Measurements from ENCODE around the gene TEDDM1. TPM values are rescaled to one million over a fixed set of nuclear protein-coding genes. Genes with fewer than 3 reads are reported as not detected.

Gene TEDDM1
- total and polyA plus RNA-seq, 2 experiments from 2014 or later = not detected

DNA sequence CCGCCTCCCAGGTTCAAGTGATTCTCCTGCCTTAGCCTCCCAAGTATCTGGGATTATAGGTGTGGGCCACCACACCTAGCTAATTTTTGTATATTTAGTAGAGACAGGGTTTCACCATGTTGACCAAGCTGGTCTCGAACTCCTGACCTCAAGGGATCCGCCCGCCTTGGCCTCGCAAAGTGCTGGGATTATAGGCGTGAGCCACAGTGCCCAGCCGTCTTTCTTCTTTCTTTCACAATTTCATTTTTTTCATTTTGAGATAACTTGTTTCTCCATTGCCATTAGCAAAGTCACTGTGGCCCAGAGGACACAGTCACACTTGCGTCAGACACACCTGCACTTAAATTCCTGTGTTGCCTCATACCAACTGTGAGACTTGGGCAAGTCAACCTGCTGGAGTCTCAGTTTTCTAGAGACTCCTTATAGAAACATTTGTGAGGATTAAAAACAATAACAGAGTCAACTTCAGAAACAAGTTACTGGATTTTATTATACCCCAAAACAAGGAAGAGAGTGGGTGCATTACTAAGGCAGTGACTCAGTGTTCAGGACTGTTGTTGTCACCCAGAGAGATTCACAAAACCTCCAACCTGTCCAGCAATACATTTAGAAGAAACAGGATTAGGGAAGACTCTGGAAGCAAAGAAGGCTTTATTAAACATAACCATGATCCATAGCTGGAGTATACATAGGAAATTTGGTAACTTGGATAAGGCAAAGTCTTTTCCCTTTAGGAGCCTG, 2.6 kb downstream of the TEDDM1 start:
- Histone ChIP-seq H3K27me3 (ENCODE audit: insufficient read depth) (no peaks in the 10 kb centered on the region), H3K4me2 (no peak overlapping the region), H3K79me2 (replicated peaks; ENCODE audit: insufficient read depth) (peaks cover 6% of the 10 kb centered on the region; the same call in 1 of the 2 replicates), H3K4me1 (ENCODE audit: insufficient read depth) (peaks cover 9% of the 10 kb centered on the region), H2AFZ (no peak overlapping the region; the same call in 1 of the 2 replicates), H3K36me3 (ENCODE audit: insufficient read depth) (no peaks in the 10 kb centered on the region), H4K20me1 (replicated peaks; ENCODE audit: insufficient read depth) (no peaks in the 10 kb centered on the region), H3F3A (replicated peaks; ENCODE audit: low read depth) (no peaks in the 10 kb centered on the region), H3K9me2 (ENCODE audit: insufficient read depth) (peaks cover 7% of the 10 kb centered on the region; the same call in 1 of the 2 replicates), H3K4me3 (no peak overlapping the region), H3K27ac (ENCODE audit: low read depth) (no peak overlapping the region)
- H3K9me3 Mint-ChIP-seq = no peaks in the 10 kb centered on the region
- no peak for DNase-seq (ENCODE audit: low spot score)
- H3K27ac Mint-ChIP-seq = peak overlapping the region; percentile 22; the same call in 1 of the 2 replicates
- H3K36me3 Mint-ChIP-seq (ENCODE audit: low read depth) = no peaks in the 10 kb centered on the region
- H3K4me1 Mint-ChIP-seq = peaks cover 32% of the 10 kb centered on the region
- H3K27me3 Mint-ChIP-seq (ENCODE audit: insufficient read depth, low read depth, poor library complexity) = peaks cover 4% of the 10 kb centered on the region
- H3K4me3 Mint-ChIP-seq = no peak overlapping the region
- no peak for TF ChIP-seq ZNF114 (CRISPR knock-in tag; IDR thresholded peaks at IDR 0.05)
- ATAC-seq = no peak

DNA sequence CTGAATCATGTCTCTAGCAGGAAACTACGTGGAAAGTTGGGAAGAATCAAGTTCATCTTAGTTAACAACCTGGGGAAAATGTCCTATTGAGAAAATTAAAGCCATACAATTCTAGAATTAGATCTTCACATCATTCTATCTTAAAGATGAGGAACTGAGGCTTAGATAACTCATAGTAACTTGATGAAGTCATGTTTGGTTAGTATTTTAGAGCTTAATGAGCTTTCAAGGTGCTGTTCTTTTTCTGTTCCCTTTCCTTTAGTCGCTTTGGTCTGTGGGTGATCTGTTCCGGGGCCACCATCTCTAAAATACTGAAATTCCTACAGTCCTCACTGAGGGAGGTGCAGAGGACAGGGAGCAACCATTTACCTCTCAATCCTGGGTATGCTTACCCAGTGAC, 4.6 kb downstream of the TEDDM1 start:
- DNase-seq (ENCODE audit: low spot score) (no peak), ATAC-seq (no peak)
- Histone ChIP-seq H4K20me1 (replicated peaks; ENCODE audit: insufficient read depth) (no peaks in the 10 kb centered on the region), H3K4me1 (ENCODE audit: insufficient read depth) (peaks cover 13% of the 10 kb centered on the region), H2AFZ (no peak overlapping the region), H3K4me2 (no peak overlapping the region), H3K27me3 (ENCODE audit: insufficient read depth) (no peaks in the 10 kb centered on the region), H3F3A (replicated peaks; ENCODE audit: low read depth) (no peaks in the 10 kb centered on the region), H3K79me2 (replicated peaks; ENCODE audit: insufficient read depth) (peaks cover 18% of the 10 kb centered on the region), H3K9me2 (ENCODE audit: insufficient read depth) (peaks cover 7% of the 10 kb centered on the region; the same call in 1 of the 2 replicates), H3K4me3 (no peak overlapping the region), H3K27ac (ENCODE audit: low read depth) (no peak overlapping the region), H3K36me3 (ENCODE audit: insufficient read depth) (no peaks in the 10 kb centered on the region)
- H3K4me1 Mint-ChIP-seq = peaks cover 37% of the 10 kb centered on the region
- H3K4me3 Mint-ChIP-seq = no peak overlapping the region
- no peak overlapping the region for H3K27ac Mint-ChIP-seq
- peaks cover 3% of the 10 kb centered on the region; the same call in 2 of the 3 replicates for H3K36me3 Mint-ChIP-seq (ENCODE audit: low read depth)
- H3K9me3 Mint-ChIP-seq = no peaks in the 10 kb centered on the region; the same call in 2 of the 3 replicates
- H3K27me3 Mint-ChIP-seq (ENCODE audit: insufficient read depth, low read depth, poor library complexity) = peaks cover 5% of the 10 kb centered on the region
- no peak for TF ChIP-seq CREB1 (CRISPR knock-in tag; IDR thresholded peaks at IDR 0.05; ENCODE audit: low read depth)
- no peak for TF ChIP-seq ZNF331 (CRISPR knock-in tag; IDR thresholded peaks at IDR 0.05; ENCODE audit: low read depth)
- TF ChIP-seq EZH2phosphoT487 (IDR thresholded peaks at IDR 0.05; ENCODE audit: unreplicated experiment) = no peak
- TF ChIP-seq POLR2AphosphoS5 (IDR thresholded peaks at IDR 0.05; ENCODE audit: low read depth) = no peak
- TF ChIP-seq, protein P1, sequence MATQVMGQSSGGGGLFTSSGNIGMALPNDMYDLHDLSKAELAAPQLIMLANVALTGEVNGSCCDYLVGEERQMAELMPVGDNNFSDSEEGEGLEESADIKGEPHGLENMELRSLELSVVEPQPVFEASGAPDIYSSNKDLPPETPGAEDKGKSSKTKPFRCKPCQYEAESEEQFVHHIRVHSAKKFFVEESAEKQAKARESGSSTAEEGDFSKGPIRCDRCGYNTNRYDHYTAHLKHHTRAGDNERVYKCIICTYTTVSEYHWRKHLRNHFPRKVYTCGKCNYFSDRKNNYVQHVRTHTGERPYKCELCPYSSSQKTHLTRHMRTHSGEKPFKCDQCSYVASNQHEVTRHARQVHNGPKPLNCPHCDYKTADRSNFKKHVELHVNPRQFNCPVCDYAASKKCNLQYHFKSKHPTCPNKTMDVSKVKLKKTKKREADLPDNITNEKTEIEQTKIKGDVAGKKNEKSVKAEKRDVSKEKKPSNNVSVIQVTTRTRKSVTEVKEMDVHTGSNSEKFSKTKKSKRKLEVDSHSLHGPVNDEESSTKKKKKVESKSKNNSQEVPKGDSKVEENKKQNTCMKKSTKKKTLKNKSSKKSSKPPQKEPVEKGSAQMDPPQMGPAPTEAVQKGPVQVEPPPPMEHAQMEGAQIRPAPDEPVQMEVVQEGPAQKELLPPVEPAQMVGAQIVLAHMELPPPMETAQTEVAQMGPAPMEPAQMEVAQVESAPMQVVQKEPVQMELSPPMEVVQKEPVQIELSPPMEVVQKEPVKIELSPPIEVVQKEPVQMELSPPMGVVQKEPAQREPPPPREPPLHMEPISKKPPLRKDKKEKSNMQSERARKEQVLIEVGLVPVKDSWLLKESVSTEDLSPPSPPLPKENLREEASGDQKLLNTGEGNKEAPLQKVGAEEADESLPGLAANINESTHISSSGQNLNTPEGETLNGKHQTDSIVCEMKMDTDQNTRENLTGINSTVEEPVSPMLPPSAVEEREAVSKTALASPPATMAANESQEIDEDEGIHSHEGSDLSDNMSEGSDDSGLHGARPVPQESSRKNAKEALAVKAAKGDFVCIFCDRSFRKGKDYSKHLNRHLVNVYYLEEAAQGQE (IDR thresholded peaks at IDR 0.05; ENCODE audit: unreplicated experiment) = no peak
- TF ChIP-seq, protein P2, sequence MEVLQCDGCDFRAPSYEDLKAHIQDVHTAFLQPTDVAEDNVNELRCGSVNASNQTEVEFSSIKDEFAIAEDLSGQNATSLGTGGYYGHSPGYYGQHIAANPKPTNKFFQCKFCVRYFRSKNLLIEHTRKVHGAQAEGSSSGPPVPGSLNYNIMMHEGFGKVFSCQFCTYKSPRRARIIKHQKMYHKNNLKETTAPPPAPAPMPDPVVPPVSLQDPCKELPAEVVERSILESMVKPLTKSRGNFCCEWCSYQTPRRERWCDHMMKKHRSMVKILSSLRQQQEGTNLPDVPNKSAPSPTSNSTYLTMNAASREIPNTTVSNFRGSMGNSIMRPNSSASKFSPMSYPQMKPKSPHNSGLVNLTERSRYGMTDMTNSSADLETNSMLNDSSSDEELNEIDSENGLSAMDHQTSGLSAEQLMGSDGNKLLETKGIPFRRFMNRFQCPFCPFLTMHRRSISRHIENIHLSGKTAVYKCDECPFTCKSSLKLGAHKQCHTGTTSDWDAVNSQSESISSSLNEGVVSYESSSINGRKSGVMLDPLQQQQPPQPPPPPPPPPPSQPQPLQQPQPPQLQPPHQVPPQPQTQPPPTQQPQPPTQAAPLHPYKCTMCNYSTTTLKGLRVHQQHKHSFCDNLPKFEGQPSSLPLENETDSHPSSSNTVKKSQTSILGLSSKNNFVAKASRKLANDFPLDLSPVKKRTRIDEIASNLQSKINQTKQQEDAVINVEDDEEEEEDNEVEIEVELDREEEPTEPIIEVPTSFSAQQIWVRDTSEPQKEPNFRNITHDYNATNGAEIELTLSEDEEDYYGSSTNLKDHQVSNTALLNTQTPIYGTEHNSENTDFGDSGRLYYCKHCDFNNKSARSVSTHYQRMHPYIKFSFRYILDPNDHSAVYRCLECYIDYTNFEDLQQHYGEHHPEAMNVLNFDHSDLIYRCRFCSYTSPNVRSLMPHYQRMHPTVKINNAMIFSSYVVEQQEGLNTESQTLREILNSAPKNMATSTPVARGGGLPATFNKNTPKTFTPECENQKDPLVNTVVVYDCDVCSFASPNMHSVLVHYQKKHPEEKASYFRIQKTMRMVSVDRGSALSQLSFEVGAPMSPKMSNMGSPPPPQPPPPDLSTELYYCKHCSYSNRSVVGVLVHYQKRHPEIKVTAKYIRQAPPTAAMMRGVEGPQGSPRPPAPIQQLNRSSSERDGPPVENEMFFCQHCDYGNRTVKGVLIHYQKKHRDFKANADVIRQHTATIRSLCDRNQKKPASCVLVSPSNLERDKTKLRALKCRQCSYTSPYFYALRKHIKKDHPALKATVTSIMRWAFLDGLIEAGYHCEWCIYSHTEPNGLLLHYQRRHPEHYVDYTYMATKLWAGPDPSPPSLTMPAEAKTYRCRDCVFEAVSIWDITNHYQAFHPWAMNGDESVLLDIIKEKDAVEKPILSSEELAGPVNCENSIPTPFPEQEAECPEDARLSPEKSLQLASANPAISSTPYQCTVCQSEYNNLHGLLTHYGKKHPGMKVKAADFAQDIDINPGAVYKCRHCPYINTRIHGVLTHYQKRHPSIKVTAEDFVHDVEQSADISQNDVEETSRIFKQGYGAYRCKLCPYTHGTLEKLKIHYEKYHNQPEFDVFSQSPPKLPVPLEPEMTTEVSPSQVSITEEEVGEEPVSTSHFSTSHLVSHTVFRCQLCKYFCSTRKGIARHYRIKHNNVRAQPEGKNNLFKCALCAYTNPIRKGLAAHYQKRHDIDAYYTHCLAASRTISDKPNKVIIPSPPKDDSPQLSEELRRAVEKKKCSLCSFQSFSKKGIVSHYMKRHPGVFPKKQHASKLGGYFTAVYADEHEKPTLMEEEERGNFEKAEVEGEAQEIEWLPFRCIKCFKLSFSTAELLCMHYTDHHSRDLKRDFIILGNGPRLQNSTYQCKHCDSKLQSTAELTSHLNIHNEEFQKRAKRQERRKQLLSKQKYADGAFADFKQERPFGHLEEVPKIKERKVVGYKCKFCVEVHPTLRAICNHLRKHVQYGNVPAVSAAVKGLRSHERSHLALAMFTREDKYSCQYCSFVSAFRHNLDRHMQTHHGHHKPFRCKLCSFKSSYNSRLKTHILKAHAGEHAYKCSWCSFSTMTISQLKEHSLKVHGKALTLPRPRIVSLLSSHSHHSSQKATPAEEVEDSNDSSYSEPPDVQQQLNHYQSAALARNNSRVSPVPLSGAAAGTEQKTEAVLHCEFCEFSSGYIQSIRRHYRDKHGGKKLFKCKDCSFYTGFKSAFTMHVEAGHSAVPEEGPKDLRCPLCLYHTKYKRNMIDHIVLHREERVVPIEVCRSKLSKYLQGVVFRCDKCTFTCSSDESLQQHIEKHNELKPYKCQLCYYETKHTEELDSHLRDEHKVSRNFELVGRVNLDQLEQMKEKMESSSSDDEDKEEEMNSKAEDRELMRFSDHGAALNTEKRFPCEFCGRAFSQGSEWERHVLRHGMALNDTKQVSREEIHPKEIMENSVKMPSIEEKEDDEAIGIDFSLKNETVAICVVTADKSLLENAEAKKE (CRISPR knock-in tag; IDR thresholded peaks at IDR 0.05) = no peak
- TF ChIP-seq, protein P3, sequence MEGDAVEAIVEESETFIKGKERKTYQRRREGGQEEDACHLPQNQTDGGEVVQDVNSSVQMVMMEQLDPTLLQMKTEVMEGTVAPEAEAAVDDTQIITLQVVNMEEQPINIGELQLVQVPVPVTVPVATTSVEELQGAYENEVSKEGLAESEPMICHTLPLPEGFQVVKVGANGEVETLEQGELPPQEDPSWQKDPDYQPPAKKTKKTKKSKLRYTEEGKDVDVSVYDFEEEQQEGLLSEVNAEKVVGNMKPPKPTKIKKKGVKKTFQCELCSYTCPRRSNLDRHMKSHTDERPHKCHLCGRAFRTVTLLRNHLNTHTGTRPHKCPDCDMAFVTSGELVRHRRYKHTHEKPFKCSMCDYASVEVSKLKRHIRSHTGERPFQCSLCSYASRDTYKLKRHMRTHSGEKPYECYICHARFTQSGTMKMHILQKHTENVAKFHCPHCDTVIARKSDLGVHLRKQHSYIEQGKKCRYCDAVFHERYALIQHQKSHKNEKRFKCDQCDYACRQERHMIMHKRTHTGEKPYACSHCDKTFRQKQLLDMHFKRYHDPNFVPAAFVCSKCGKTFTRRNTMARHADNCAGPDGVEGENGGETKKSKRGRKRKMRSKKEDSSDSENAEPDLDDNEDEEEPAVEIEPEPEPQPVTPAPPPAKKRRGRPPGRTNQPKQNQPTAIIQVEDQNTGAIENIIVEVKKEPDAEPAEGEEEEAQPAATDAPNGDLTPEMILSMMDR (conservative IDR thresholded peaks at IDR 0.05; ENCODE audit: low read depth in 2 of 2) = no peak
- TF ChIP-seq ZNF114 (CRISPR knock-in tag; IDR thresholded peaks at IDR 0.05) = no peak
- no peak for TF ChIP-seq JUNB (IDR thresholded peaks at IDR 0.05; ENCODE audit: unreplicated experiment)

Measured in GM23338 (cell line).